Activated naive CD8-positive, alpha-beta T cell treated with anti-CD3 and anti-CD28 coated beads, Interleukin-2, amount 50 U/mL, for 16 hours (primary cell): Measurements from ENCODE around the gene LYZL2.
"Not testable (repeated sequence)": the region's sequence is repeated elsewhere in the genome, so short reads cannot be mapped to it uniquely, and the experiment has no call there.

Source experiments
- DNase-seq: peaks from one replicate; pipeline ENCODE4 v3.0.0-alpha.2; 2020; ENCODE audit warnings: low read depth, low spot score

The LYZL2 gene

GRCh38 chr10:30629653-30630052 lies at the start of gene LYZL2:
Gene LYZL2, minus strand, starts transcription at chr10:30629753. Its CDS starts 2,838 bp downstream, at chr10:30626915.
- no peak for DNase-seq

- not testable (repeated sequence) for DNase-seq
Observed at GRCh38 chr10:30677616-30678015, 48.1 kb upstream of the LYZL2 start.

- not testable (repeated sequence) for DNase-seq
Observed at GRCh38 chr10:30677146-30677545, 47.6 kb upstream of the LYZL2 start.

- DNase-seq: no peak
Observed at GRCh38 chr10:30675791-30676718, 46.5 kb upstream of the LYZL2 start.

- no peak for DNase-seq
Observed at GRCh38 chr10:30674796-30675195, 45.2 kb upstream of the LYZL2 start.

GRCh38 chr10:30673262-30673661 lies 43.7 kb upstream of the LYZL2 start:
- not testable (repeated sequence) for DNase-seq

GRCh38 chr10:30672338-30672737 lies 42.8 kb upstream of the LYZL2 start:
- not testable (repeated sequence) for DNase-seq

GRCh38 chr10:30671026-30671616 lies 41.6 kb upstream of the LYZL2 start:
- DNase-seq: no peak

- not testable (repeated sequence) for DNase-seq
Observed at GRCh38 chr10:30667982-30668381, 38.4 kb upstream of the LYZL2 start.

- DNase-seq: not testable (repeated sequence)
Observed at GRCh38 chr10:30663403-30663802, 33.9 kb upstream of the LYZL2 start.

- no peak for DNase-seq
Observed at GRCh38 chr10:30662814-30663213, 33.3 kb upstream of the LYZL2 start.

- DNase-seq: not testable (repeated sequence)
Observed at GRCh38 chr10:30660314-30660713, 30.8 kb upstream of the LYZL2 start.

- DNase-seq: no peak
Observed at GRCh38 chr10:30656233-30656632, 26.7 kb upstream of the LYZL2 start.

GRCh38 chr10:30655001-30655400 lies 25.4 kb upstream of the LYZL2 start:
- DNase-seq: not testable (repeated sequence)

- not testable (repeated sequence) for DNase-seq
Observed at GRCh38 chr10:30651470-30652397, 22.2 kb upstream of the LYZL2 start.

- no peak for DNase-seq
Observed at GRCh38 chr10:30647089-30647488, 17.5 kb upstream of the LYZL2 start.

- DNase-seq: no peak
Observed at GRCh38 chr10:30645340-30645827, 15.8 kb upstream of the LYZL2 start.

GRCh38 chr10:30644408-30644861 lies 14.9 kb upstream of the LYZL2 start:
- not testable (repeated sequence) for DNase-seq

- DNase-seq: not testable (repeated sequence)
Observed at GRCh38 chr10:30643557-30644199, 14.1 kb upstream of the LYZL2 start.

GRCh38 chr10:30642856-30643255 lies 13.3 kb upstream of the LYZL2 start:
- DNase-seq: not testable (repeated sequence)
